GM10266 (cell line): ENCODE measurements around the gene MAP2K7.
A peak's percentile ranks its signal among the peaks of the same experiment; 100 is the strongest.

Source experiments
- DNase-seq: peaks from one replicate; pipeline ENCODE4 v3.0.0; 2012; ENCODE audit errors: extremely low spot score
- CTCF ChIP-seq: IDR thresholded peaks from 2 replicates; pipeline ENCODE4 v1.5.1; 2012; ENCODE audit warnings: mild to moderate bottlenecking, low read depth; ENCODE audit not compliant: control insufficient read depth, insufficient read depth; ENCODE audit errors: missing control alignments

The MAP2K7 gene

DNA sequence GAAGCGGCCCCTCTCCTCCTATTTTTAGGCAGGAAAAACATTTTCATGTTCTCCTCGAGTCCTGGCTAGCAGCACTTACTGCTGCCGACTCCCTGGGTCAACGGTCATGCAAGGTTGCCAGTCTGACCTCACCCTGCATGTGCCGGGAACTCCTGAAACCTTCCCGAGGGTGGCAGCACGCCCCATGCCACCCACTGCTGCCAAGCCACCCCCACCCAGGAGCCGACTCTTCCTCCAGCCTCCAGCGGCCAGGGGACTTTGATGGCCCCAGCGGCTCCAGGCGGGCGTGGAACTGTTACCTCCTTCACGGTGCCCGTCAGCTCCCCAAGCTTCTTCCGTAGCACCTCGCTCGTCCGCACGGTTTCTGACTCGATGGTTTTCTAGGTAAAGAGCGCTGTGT, 31.1 kb downstream of the MAP2K7 start:
- no peak for DNase-seq
- TF ChIP-seq CTCF = no peak

DNA sequence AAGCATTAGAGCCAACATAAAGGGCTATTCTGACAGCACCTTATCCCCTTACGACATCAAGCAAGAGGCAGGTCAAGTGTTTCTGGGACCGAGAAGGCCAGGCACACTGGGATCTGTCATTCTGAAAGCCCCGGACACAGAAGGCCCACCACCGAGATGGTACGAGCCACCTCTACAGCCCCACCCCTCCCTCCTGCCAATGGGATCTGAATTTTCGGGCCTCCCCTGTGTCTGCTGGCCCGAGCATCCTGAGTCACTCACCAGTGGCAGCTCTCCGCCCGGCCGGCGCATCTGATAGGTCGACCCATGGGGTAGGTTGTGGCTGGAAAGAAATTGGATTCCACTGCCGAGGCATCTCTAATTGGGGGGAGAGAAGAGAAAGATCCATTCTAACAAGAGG, 37.2 kb downstream of the MAP2K7 start:
- no peak for TF ChIP-seq CTCF
- DNase-seq = no peak

DNA sequence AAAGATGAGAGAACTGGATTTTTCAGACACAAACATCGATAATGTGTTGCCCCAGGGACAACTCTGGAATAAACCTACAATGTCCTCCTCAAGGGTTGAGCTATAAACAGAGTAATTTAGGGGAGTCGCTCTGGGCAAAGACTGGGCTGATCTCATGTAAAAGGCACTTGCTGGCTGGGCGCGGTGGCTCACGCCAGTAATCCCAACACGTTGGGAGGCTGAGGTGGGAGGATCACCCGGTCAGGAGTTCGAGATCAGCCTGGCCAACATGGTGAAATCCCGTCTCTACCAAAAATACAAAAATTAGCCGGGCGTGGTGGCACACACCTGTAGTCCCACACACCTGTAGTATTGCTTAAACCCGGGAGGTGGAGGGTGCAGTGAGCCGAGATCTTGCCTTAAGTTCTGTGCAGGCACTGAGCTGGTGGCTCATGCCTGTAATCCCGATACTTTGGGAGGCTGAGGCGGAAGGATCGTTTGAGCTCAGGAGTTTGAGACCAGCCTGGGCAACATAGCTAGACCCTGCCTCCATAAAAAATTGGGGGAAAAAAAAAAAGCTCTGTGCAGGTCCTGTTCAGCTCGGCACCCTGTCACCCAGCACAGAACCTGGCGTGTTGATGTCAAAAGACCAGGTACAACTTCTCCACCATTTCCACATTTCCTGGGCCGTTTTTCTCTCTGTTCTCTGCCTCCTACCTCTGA, 38.4 kb downstream of the MAP2K7 start:
- TF ChIP-seq CTCF = no peak
- DNase-seq = no peak

DNA sequence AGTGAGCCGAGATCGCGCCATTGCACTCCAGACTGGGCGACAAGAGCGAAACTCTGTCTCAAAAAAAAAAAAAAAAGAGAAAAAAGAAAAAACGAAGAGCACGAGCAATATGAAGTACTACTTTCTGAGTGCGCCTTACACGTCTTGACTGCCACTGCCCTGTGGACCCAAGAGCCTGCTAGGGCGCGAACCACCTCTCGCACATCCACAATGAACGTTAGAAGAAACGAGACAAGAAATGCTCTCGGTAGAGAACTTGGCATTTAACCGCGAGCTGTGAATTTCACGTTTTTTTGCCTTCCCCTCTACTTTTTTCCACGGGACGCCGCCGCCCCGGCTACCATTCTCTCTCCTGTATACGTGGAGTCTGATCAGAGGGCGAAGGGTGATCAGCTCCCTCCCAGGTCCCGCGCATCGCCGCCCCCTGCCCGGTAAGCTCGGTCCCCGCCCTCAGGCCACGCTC, 39.3 kb downstream of the MAP2K7 start:
- no peak for DNase-seq
- TF ChIP-seq CTCF = no peak

DNA sequence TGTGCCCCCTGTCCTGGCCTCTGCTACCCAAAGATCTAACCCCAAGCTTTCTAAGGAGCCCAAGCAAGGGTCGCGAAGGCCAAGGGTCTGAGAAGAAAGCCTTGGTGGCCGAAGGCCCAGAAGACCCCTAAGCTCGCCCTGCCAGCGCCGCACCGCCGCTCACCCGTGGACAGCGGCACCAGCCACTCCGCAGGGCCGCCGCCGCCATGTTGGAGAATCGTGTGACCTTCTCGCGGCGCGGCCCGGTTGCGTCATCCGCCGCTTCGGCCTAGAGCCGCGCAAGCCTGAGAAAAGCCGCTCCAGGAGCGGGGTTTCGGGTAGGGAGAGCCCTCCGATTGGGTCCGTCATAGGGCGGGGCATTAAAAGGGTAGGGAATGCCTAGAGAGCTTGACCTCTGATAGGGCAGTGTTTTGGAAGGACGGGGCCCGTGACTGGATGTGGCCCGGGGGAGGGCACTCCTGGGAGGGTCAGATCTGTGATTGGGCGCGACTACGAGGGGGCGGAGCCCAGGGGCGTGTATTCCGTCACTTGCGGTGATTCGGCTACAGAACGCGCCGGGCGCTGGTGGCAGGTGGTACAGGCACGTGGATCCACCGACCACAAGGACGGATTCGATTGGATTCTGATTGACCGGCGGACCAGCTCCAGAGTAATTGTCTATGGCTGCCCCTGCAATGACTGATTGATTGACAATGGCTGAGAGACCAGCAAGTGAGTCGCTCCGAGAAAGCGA, 39.9 kb downstream of the MAP2K7 start, which contains the start of gene TIMM44:
Gene TIMM44, minus strand, starts transcription at position 223 of the 733 bp plus-strand sequence. Its CDS starts 15 bp downstream, at position 208.
- TF ChIP-seq CTCF = peak; percentile 32
- DNase-seq = peak; percentile 98

GRCh38 chr19:7944177-7944761, 40.6 kb downstream of the MAP2K7 start:
- TF ChIP-seq CTCF = peak; percentile 86
- peak; percentile 87 for DNase-seq

DNA sequence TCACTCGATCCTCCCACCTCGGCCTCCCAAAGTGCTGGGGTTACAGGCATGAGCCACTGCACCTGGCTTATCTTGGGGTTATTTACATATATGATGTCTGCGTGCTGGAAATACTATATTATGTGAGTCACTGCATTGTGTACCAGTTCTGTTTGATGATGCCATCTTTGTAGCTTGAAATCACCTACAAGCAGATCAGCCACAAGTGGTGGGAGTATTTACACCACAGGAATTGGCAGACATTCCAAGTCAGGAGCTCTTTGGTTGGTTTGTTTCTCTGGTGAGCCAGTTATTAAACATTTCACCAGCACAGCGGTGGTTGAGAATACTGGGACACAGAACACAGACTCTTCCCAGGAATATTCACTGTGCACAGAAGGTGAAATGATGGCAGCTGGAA, 44.3 kb downstream of the MAP2K7 start:
- TF ChIP-seq CTCF = no peak
- DNase-seq = no peak
